ENCODE data around the gene CDH4.

- TF ChIP-seq, protein P1, sequence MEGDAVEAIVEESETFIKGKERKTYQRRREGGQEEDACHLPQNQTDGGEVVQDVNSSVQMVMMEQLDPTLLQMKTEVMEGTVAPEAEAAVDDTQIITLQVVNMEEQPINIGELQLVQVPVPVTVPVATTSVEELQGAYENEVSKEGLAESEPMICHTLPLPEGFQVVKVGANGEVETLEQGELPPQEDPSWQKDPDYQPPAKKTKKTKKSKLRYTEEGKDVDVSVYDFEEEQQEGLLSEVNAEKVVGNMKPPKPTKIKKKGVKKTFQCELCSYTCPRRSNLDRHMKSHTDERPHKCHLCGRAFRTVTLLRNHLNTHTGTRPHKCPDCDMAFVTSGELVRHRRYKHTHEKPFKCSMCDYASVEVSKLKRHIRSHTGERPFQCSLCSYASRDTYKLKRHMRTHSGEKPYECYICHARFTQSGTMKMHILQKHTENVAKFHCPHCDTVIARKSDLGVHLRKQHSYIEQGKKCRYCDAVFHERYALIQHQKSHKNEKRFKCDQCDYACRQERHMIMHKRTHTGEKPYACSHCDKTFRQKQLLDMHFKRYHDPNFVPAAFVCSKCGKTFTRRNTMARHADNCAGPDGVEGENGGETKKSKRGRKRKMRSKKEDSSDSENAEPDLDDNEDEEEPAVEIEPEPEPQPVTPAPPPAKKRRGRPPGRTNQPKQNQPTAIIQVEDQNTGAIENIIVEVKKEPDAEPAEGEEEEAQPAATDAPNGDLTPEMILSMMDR (IDR thresholded peaks at IDR 0.05; ENCODE audit: borderline replicate concordance, extremely low read depth, low read length, poor library complexity, severe bottlenecking) = no peak
- no peak for TF ChIP-seq EZH2 (IDR thresholded peaks at IDR 0.05; ENCODE audit: borderline replicate concordance, low read depth, low read length, severe bottlenecking)
Measured at GRCh38 chr20:61748376-61748775, 496.3 kb downstream of the CDH4 start.
